Coronary artery (tissue), 2 donors: ENCODE measurements around the gene CLEC16A.
A peak's percentile ranks its signal among the peaks of the same experiment; 100 is the strongest.

Experiments used
- DNase-seq: peaks from one replicate; pipeline ENCODE4 v3.0.0-alpha.2; 2017; ENCODE audit warnings: low spot score
- H3K27ac ChIP-seq, 2 donors: fragments of 200-600 bp; sonication (generic); one replicate each; pipeline ENCODE4 v1.5.1; 2016 to 2019
- H3K4me3 ChIP-seq: fragments of 200-600 bp; sonication (generic); 2 replicates; pipeline ENCODE4 v1.5.1; 2016; ENCODE audit warnings: mild to moderate bottlenecking, moderate library complexity
- CTCF ChIP-seq: fragments of 200-600 bp; sonication (generic); IDR thresholded peaks from one replicate; pipeline ENCODE4 v1.5.1; 2019; ENCODE audit warnings: antibody characterized with exemption

The CLEC16A gene

DNA sequence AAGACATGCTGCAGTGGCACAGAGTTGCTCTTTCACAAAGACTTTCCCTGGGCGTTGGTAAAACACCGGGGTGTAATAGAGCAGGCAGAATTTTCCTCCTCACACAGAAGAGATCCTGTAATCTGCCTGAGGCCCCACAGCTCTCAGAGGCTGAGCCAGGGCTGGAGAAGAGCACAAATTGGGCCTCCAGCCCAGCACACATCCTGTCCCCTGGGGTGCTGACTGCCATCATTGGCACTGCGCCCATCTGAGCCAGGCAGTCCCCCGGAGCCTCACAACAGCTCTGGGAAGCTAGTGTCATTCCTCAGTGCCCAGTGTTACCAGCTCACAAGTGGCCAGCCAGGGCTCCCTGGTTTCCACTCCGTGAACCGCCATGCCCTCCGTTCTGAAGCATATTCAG is 192.2 kb downstream of the CLEC16A start:
- Histone ChIP-seq H3K27ac (no peak overlapping the region), H3K4me3 (no peak overlapping the region)
- no peak for DNase-seq
- no peak for TF ChIP-seq CTCF

GRCh38 chr16:11138022-11138768 is 193.8 kb downstream of the CLEC16A start:
- TF ChIP-seq CTCF: no peak
- no peak overlapping the region for H3K27ac ChIP-seq
- H3K4me3 ChIP-seq: no peak overlapping the region
- no peak for DNase-seq

DNA sequence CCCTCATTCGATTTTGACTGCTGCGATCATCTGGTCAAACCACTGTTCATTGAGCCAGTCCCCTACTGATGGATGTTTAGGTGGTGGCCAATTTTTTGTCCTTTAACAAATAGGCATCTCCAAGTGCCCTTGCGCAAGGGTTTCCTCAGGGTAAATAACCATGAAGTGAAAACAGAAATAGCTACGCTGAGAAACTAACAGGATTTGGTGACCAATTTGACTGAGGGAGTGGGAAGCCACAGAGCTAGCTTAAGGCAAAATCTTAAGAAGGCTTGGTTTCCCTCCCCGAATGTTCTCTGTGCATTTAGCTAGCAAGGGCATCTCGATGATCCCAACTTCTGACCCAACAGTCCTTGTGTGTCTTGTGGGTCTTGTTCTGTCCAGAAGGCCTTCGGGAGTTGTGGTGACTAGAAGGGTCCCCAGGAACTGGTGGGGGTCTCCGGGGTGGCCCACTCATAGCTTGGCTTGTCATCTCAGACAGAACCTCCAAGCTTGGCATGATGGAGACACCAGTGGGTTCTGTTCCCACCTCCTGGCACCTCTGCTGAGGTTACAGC is 194.5 kb downstream of the CLEC16A start:
- DNase-seq: no peak
- no peak for TF ChIP-seq CTCF

DNA sequence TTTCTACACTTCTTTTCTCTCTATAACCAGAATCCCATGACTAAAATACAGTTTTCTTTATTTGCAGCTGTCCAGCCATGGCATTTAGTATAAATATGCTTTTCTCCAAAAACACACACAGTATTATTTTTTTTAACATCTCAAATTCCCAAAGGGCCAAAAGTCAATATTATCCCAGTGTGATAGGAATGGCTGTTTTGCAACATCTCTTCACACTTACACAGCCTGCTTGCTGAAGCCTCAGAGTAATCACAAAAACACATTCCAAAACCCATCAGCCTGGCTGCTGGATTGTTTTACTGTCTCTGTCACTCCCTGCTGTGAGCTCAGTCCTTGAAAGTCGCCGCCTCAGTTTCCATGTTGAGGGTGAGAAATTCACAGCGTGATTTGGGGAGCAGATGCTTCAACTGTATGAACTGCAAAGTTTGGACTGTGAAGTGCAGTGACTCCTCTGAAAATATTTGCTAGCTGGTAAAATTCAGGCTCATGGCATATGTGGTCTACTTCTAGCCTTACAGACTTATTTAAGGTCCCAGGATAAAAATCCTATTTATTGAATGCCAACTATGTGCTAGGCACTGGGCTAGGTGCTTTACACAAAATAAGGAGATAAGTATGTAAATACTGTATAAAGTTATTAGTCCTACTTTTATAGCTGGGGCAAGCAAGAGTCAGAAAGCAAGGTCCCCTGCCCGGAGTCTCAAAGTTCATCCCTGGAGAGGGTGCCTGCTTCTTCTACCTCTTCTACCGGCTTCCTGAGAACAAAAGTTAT is 195.1 kb downstream of the CLEC16A start:
- no peak for DNase-seq
- no peak for TF ChIP-seq CTCF
- H3K4me3 ChIP-seq: no peak overlapping the region
- H3K27ac ChIP-seq: peak overlapping the region in 1 of 2 donors; percentile 53

More for the DNA sequence above, 194.5 kb downstream of the CLEC16A start:
- peak overlapping the region in 1 of 2 donors; percentile 53 for H3K27ac ChIP-seq
- H3K4me3 ChIP-seq: no peak overlapping the region

- H3K27ac ChIP-seq: no peak overlapping the region
- no peak for TF ChIP-seq CTCF
- DNase-seq: no peak
- H3K4me3 ChIP-seq: no peak overlapping the region
These were observed 195.7 kb downstream of the CLEC16A start for GRCh38 chr16:11140098-11140375.

- no peak for DNase-seq
- no peak for TF ChIP-seq CTCF
- no peak overlapping the region for H3K4me3 ChIP-seq
- no peak overlapping the region for H3K27ac ChIP-seq
These were observed 196.1 kb downstream of the CLEC16A start for GRCh38 chr16:11140466-11140865.
